ENCODE results near the gene REEP5.

REEP5 gene

DNA sequence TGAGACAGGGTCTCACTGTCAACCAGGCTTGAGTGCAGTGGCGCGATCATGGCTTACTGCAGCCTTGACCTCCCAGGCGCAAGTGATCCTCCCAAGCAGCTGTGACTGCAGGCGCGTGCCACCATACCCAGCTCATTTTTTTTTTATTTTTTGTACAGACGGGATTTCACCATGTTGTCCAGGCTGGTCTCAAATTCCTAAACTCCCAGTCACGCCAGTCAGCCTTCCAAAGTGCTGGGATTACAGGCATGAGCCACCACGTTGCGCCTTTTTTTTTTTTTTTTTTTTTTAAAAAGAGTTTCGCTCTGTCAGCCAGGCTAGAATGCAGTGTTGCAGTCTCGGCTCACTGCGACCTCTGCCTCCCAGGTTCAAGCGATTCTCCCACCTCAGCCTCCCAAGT is 88.1 kb downstream of the REEP5 start:
- no peak for DNase-seq (ENCODE audit: low read depth)

DNA sequence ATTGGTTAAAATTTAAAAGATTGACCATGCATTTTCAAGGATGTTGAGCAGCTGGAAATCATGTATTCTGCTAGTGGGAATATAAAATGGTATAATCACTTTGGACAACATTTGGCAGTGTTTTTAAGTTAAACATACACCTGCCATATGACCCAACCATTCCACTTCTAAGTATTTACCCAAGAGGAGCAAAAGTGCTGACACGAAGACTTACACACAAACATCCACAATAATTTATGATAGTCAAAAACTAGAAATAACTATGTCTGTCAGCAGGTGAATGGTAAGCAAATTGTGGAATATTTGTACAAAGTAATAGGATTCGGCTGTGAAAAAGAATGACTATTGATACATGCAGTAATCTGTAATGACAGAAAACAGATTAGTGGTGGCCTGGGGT is 91.6 kb downstream of the REEP5 start:
- no peak for DNase-seq (ENCODE audit: low read depth)
